K562 (cell line): Measurements from ENCODE around the gene ZNF266. TPM values are rescaled to one million over a fixed set of nuclear protein-coding genes. Genes with fewer than 3 reads are reported as not detected.
A peak's percentile ranks its signal among the peaks of the same experiment; 100 is the strongest.

ENCODE experiments used
- CEBPG ChIP-seq, 3 experiments: fragments of 200-800 bp in 1 of 3; sonication (Bioruptor generic) in 1 of 3; sonication (generic) in 1 of 3; formaldehyde crosslinking in 1 of 3; IDR thresholded peaks in 2 of 3; conservative IDR thresholded peaks in 1 of 3; 2 replicates each; pipeline versions ENCODE4 v1.6.1 to v1.8.0; 2016 to 2022; ENCODE audit warnings: missing compliant biosample characterization in 2 of 3, missing genetic modification characterization in 2 of 3, mild to moderate bottlenecking in 1 of 3, missing genetic modification reagents in 1 of 3
- DIDO1 ChIP-seq: fragments of 450-650 bp; IDR thresholded peaks from 2 replicates; pipeline ENCODE4 v1.6.1; 2016; ENCODE audit warnings: low read depth, missing biosample characterization, missing genetic modification characterization
- GMEB1 ChIP-seq: fragments of 250-450 bp; sonication (Bioruptor Pico); IDR thresholded peaks from 2 replicates; pipeline ENCODE4 v1.4.0; 2020; ENCODE audit warnings: mild to moderate bottlenecking
- IRF9 ChIP-seq: fragments of 450-650 bp; IDR thresholded peaks from 2 replicates; pipeline ENCODE4 v1.6.1; 2016; ENCODE audit warnings: missing biosample characterization, missing genetic modification characterization
- L3MBTL2 ChIP-seq: fragments of 450-650 bp; IDR thresholded peaks from 2 replicates; pipeline ENCODE4 v1.6.1; 2016; ENCODE audit warnings: mild to moderate bottlenecking, moderate library complexity
- RBM14 ChIP-seq: fragments of 200-400 bp; formaldehyde crosslinking; IDR thresholded peaks from 2 replicates; pipeline ENCODE4 v1.6.1; 2018; ENCODE audit warnings: low read depth, mild to moderate bottlenecking, low read length, moderate library complexity, borderline replicate concordance; ENCODE audit not compliant: insufficient read depth
- ZBTB7A ChIP-seq: IDR thresholded peaks from 2 replicates; pipeline ENCODE4 v1.6.1; 2011; ENCODE audit warnings: low read depth, mild to moderate bottlenecking, low read length, moderate library complexity, borderline replicate concordance; ENCODE audit not compliant: control insufficient read depth
- ZNF197 ChIP-seq: fragments of 200-800 bp; sonication (Bioruptor generic); IDR thresholded peaks from 2 replicates; pipeline ENCODE4 v1.6.1; 2016; ENCODE audit warnings: low read depth, missing genetic modification characterization, missing compliant biosample characterization
- ZNF232 ChIP-seq: sonication (generic); formaldehyde crosslinking; IDR thresholded peaks from 2 replicates; pipeline ENCODE4 v1.8.0; 2022; ENCODE audit warnings: mild to moderate bottlenecking, missing genetic modification reagents
- polyA plus RNA-seq, 8 experiments: library from polyadenylated mRNA; depleted of rRNA in 4 of 8; stranded (reverse) in 5 of 8; unstranded in 3 of 8; fragments of >200 nt; fragmentation: Nextera tagmentation in 2 of 8; fragmentation: Illumina TruSeq in 1 of 8; extraction: Ambion mirVana in 2 of 8; extraction: Trizol in 1 of 8; gene quantifications; 2 replicates each; pipeline versions ENCODE4 v1.2.1 to v1.2.3, GENCODE V29; 2011 to 2014; ENCODE audit warnings: inconsistent platforms in 1 of 8, missing spikeins in 1 of 8
- total RNA-seq, 7 experiments: library from RNA; depleted of rRNA in 6 of 7; stranded (reverse); fragments of >200 nt in 6 of 7; fragmentation: Illumina TruSeq in 2 of 7; extraction: Trizol in 2 of 7; gene quantifications; 2 replicates each; pipeline versions ENCODE4 v1.2.1 to v1.2.3, GENCODE V29; 2011 to 2021; ENCODE audit warnings: low replicate concordance in 1 of 7
- TF ChIP-seq, protein P1 (sequence below): fragments of 450-650 bp; formaldehyde crosslinking; IDR thresholded peaks from 2 replicates; pipeline ENCODE4 v1.4.0; 2020; ENCODE audit warnings: mild to moderate bottlenecking, moderate library complexity
- TF ChIP-seq, protein P2 (sequence below): fragments of 450-650 bp; IDR thresholded peaks from 2 replicates; pipeline ENCODE4 v1.6.1; 2018; ENCODE audit warnings: mild to moderate bottlenecking, low read depth; ENCODE audit not compliant: partially characterized antibody
- TF ChIP-seq, protein P3 (sequence below), 2 experiments: fragments of 450-650 bp; IDR thresholded peaks; 2 replicates each; pipeline ENCODE4 v1.6.1; 2016
- TF ChIP-seq, protein P4 (sequence below), 2 experiments: fragments of 250-450 bp in 1 of 2; fragments of 450-650 bp in 1 of 2; sonication (Bioruptor Pico) in 1 of 2; IDR thresholded peaks; 2 replicates each; pipeline versions ENCODE4 v1.6.1 to v1.8.0; 2016 to 2021; ENCODE audit warnings: mild to moderate bottlenecking in 2 of 2, moderate library complexity in 2 of 2, missing compliant biosample characterization in 1 of 2, missing genetic modification characterization in 1 of 2
- TF ChIP-seq, protein P5 (sequence below): fragments of 450-650 bp; formaldehyde crosslinking; IDR thresholded peaks from 2 replicates; pipeline ENCODE4 v1.4.0; 2020; ENCODE audit warnings: mild to moderate bottlenecking, moderate library complexity

The ZNF266 gene
- total and polyA plus RNA-seq, 9 of the 15 experiments (the other 6 are each of a cell fraction or from before 2014, with no cell fraction given), result 5.9 to 40.9 (median 20.3) TPM

- TF ChIP-seq, protein P1, sequence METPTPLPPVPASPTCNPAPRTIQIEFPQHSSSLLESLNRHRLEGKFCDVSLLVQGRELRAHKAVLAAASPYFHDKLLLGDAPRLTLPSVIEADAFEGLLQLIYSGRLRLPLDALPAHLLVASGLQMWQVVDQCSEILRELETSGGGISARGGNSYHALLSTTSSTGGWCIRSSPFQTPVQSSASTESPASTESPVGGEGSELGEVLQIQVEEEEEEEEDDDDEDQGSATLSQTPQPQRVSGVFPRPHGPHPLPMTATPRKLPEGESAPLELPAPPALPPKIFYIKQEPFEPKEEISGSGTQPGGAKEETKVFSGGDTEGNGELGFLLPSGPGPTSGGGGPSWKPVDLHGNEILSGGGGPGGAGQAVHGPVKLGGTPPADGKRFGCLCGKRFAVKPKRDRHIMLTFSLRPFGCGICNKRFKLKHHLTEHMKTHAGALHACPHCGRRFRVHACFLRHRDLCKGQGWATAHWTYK (CRISPR knock-in tag), result no peak
- TF ChIP-seq DIDO1 (tag) (no peak), CEBPG (CRISPR knock-in tag; IDR thresholded peaks at IDR 0.05) (peak; percentile 89), CEBPG (tag; conservative IDR thresholded peaks at IDR 0.05 in 1 of 2, IDR thresholded peaks at IDR 0.05 in 1 of 2) (peak in 1 of 2 experiments; percentile 97; a peak in 2 of 4 replicates), GMEB1 (CRISPR knock-in tag) (no peak), ZNF232 (no peak), IRF9 (tag) (peak; percentile 59; the same call in 1 of the 2 replicates), RBM14 (no peak), ZBTB7A (no peak), L3MBTL2 (peak; percentile 91), ZNF197 (CRISPR knock-in tag) (no peak)
- TF ChIP-seq, protein P2, sequence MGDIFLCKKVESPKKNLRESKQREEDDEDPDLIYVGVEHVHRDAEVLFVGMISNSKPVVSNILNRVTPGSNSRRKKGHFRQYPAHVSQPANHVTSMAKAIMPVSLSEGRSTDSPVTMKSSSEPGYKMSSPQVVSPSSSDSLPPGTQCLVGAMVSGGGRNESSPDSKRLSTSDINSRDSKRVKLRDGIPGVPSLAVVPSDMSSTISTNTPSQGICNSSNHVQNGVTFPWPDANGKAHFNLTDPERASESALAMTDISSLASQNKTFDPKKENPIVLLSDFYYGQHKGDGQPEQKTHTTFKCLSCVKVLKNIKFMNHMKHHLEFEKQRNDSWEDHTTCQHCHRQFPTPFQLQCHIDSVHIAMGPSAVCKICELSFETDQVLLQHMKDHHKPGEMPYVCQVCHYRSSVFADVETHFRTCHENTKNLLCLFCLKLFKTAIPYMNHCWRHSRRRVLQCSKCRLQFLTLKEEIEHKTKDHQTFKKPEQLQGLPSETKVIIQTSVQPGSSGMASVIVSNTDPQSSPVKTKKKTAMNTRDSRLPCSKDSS, result no peak
- TF ChIP-seq, protein P3, sequence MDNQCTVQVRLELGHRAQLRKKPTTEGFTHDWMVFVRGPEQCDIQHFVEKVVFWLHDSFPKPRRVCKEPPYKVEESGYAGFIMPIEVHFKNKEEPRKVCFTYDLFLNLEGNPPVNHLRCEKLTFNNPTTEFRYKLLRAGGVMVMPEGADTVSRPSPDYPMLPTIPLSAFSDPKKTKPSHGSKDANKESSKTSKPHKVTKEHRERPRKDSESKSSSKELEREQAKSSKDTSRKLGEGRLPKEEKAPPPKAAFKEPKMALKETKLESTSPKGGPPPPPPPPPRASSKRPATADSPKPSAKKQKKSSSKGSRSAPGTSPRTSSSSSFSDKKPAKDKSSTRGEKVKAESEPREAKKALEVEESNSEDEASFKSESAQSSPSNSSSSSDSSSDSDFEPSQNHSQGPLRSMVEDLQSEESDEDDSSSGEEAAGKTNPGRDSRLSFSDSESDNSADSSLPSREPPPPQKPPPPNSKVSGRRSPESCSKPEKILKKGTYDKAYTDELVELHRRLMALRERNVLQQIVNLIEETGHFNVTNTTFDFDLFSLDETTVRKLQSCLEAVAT (IDR thresholded peaks at IDR 0.05), result no peak
- TF ChIP-seq, protein P4, sequence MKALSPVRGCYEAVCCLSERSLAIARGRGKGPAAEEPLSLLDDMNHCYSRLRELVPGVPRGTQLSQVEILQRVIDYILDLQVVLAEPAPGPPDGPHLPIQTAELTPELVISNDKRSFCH (CRISPR knock-in tag; IDR thresholded peaks at IDR 0.05), result no peak
- TF ChIP-seq, protein P4 (tag; IDR thresholded peaks at IDR 0.05), result no peak
- TF ChIP-seq, protein P5, sequence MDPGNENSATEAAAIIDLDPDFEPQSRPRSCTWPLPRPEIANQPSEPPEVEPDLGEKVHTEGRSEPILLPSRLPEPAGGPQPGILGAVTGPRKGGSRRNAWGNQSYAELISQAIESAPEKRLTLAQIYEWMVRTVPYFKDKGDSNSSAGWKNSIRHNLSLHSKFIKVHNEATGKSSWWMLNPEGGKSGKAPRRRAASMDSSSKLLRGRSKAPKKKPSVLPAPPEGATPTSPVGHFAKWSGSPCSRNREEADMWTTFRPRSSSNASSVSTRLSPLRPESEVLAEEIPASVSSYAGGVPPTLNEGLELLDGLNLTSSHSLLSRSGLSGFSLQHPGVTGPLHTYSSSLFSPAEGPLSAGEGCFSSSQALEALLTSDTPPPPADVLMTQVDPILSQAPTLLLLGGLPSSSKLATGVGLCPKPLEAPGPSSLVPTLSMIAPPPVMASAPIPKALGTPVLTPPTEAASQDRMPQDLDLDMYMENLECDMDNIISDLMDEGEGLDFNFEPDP (CRISPR knock-in tag), result no peak
These were observed 64.4 kb downstream of the ZNF266 start (continued) for GRCh38 chr19:9370738-9371619.
